22Rv1 (cell line): ENCODE results near the gene CAV3.
A peak's percentile ranks its signal among the peaks of the same experiment; 100 is the strongest.
"Not testable (repeated sequence)": the region's sequence is repeated elsewhere in the genome, so short reads cannot be mapped to it uniquely, and the experiment has no call there.

ENCODE experiments used
- H3K27ac ChIP-seq: fragments of 450-650 bp; 2 replicates; pipeline ENCODE4 v1.5.1; 2017
- CTCF ChIP-seq: fragments of 450-650 bp; IDR thresholded peaks from 2 replicates; pipeline ENCODE4 v1.5.1; 2017; ENCODE audit warnings: mild to moderate bottlenecking
- ZFX ChIP-seq: fragments of 450-650 bp; IDR thresholded peaks from 2 replicates; pipeline ENCODE4 v1.6.1; 2017; ENCODE audit warnings: antibody characterized with exemption, borderline replicate concordance

Gene CAV3

GRCh38 chr3:8712908-8713255 lies 20.7 kb upstream of the CAV3 start:
- no peak overlapping the region for H3K27ac ChIP-seq

GRCh38 chr3:8713901-8714759 lies 19.5 kb upstream of the CAV3 start:
- no peak overlapping the region for H3K27ac ChIP-seq
- TF ChIP-seq ZFX (no peak), CTCF (peak; percentile 83)

More at GRCh38 chr3:8712908-8713255, 20.7 kb upstream of the CAV3 start:
- TF ChIP-seq CTCF (no peak), ZFX (no peak)

- not testable (repeated sequence) for H3K27ac ChIP-seq
Observed at GRCh38 chr3:8715757-8716156, 17.8 kb upstream of the CAV3 start.

- TF ChIP-seq CTCF (no peak), ZFX (no peak)
- H3K27ac ChIP-seq = no peak overlapping the region
Observed at GRCh38 chr3:8722808-8723207, 10.8 kb upstream of the CAV3 start.

- TF ChIP-seq CTCF = no peak
- TF ChIP-seq ZFX = no peak
- H3K27ac ChIP-seq = no peak overlapping the region
Observed at GRCh38 chr3:8723612-8724011, 10.0 kb upstream of the CAV3 start.

- H3K27ac ChIP-seq = no peak overlapping the region
- TF ChIP-seq ZFX = no peak
- TF ChIP-seq CTCF = no peak
Observed at GRCh38 chr3:8724108-8724752, 9.4 kb upstream of the CAV3 start.

GRCh38 chr3:8727605-8728512 lies 5.7 kb upstream of the CAV3 start:
- H3K27ac ChIP-seq = no peak overlapping the region
- no peak for TF ChIP-seq CTCF
- TF ChIP-seq ZFX = no peak
